Measurements from ENCODE around the gene MVD. TPM values are rescaled to one million over a fixed set of nuclear protein-coding genes. Genes with fewer than 3 reads are reported as not detected.

Gene MVD
- total RNA-seq, 1 donor from 2014 or later, result 40.0 TPM

GRCh38 chr16:88645941-88646340, 16.9 kb downstream of the MVD start:
- H3K9me3 Mint-ChIP-seq (ENCODE audit: low read depth), result no peaks in the 10 kb centered on the region
- H3K36me3 Mint-ChIP-seq (ENCODE audit: low read depth), result no peaks in the 10 kb centered on the region
- DNase-seq (ENCODE audit: low spot score), result no peak
- no peak overlapping the region for H3K4me3 Mint-ChIP-seq (ENCODE audit: unreplicated experiment)
- no peak for TF ChIP-seq CTCF (IDR thresholded peaks at IDR 0.05)
- H3K4me1 Mint-ChIP-seq (ENCODE audit: low read depth), result peaks cover 9% of the 10 kb centered on the region
- no peak overlapping the region for H3K27ac Mint-ChIP-seq (ENCODE audit: unreplicated experiment)
- no peaks in the 10 kb centered on the region for H3K27me3 Mint-ChIP-seq (ENCODE audit: low read depth)

GRCh38 chr16:88645455-88645854, 17.4 kb downstream of the MVD start:
- Mint-ChIP-seq H3K4me3 (ENCODE audit: unreplicated experiment) (no peak overlapping the region), H3K9me3 (ENCODE audit: low read depth) (no peaks in the 10 kb centered on the region), H3K4me1 (ENCODE audit: low read depth) (peaks cover 9% of the 10 kb centered on the region), H3K36me3 (ENCODE audit: low read depth) (no peaks in the 10 kb centered on the region), H3K27me3 (ENCODE audit: low read depth) (no peaks in the 10 kb centered on the region), H3K27ac (ENCODE audit: unreplicated experiment) (no peak overlapping the region)
- no peak for TF ChIP-seq CTCF (IDR thresholded peaks at IDR 0.05)
- no peak for DNase-seq (ENCODE audit: low spot score)

- DNase-seq (ENCODE audit: low spot score), result no peak
- H3K27me3 Mint-ChIP-seq (ENCODE audit: low read depth), result peaks cover 3% of the 10 kb centered on the region
- TF ChIP-seq CTCF (IDR thresholded peaks at IDR 0.05), result no peak
- H3K4me3 Mint-ChIP-seq (ENCODE audit: unreplicated experiment), result no peak overlapping the region
- no peaks in the 10 kb centered on the region for H3K9me3 Mint-ChIP-seq (ENCODE audit: low read depth)
- H3K4me1 Mint-ChIP-seq (ENCODE audit: low read depth), result no peaks in the 10 kb centered on the region
- no peaks in the 10 kb centered on the region for H3K36me3 Mint-ChIP-seq (ENCODE audit: low read depth)
- no peak overlapping the region for H3K27ac Mint-ChIP-seq (ENCODE audit: unreplicated experiment)
These were observed 19.3 kb downstream of the MVD start for GRCh38 chr16:88643644-88643932.

GRCh38 chr16:88642881-88643643, 19.8 kb downstream of the MVD start:
- H3K36me3 Mint-ChIP-seq (ENCODE audit: low read depth), result no peaks in the 10 kb centered on the region
- H3K27me3 Mint-ChIP-seq (ENCODE audit: low read depth), result peaks cover 3% of the 10 kb centered on the region
- no peaks in the 10 kb centered on the region for H3K4me1 Mint-ChIP-seq (ENCODE audit: low read depth)
- no peak for TF ChIP-seq CTCF (IDR thresholded peaks at IDR 0.05)
- H3K27ac Mint-ChIP-seq (ENCODE audit: unreplicated experiment), result no peak overlapping the region
- no peak for DNase-seq (ENCODE audit: low spot score)
- no peak overlapping the region for H3K4me3 Mint-ChIP-seq (ENCODE audit: unreplicated experiment)
- H3K9me3 Mint-ChIP-seq (ENCODE audit: low read depth), result no peaks in the 10 kb centered on the region

GRCh38 chr16:88640498-88641247, 22.2 kb downstream of the MVD start:
- peaks cover 7% of the 10 kb centered on the region for H3K27me3 Mint-ChIP-seq (ENCODE audit: low read depth)
- no peaks in the 10 kb centered on the region for H3K36me3 Mint-ChIP-seq (ENCODE audit: low read depth)
- H3K9me3 Mint-ChIP-seq (ENCODE audit: low read depth), result no peaks in the 10 kb centered on the region
- H3K4me3 Mint-ChIP-seq (ENCODE audit: unreplicated experiment), result no peak overlapping the region
- no peak for TF ChIP-seq CTCF (IDR thresholded peaks at IDR 0.05)
- no peak for DNase-seq (ENCODE audit: low spot score)
- H3K27ac Mint-ChIP-seq (ENCODE audit: unreplicated experiment), result no peak overlapping the region
- H3K4me1 Mint-ChIP-seq (ENCODE audit: low read depth), result no peaks in the 10 kb centered on the region

Measured in chondrocyte (in vitro differentiated cells).